Subcutaneous adipose tissue (tissue), 4 donors: Measurements from ENCODE around the gene SEC62. TPM values are rescaled to one million over a fixed set of nuclear protein-coding genes. Genes with fewer than 3 reads are reported as not detected.

ENCODE experiments used
- CTCF ChIP-seq: fragments of 450-650 bp; IDR thresholded peaks from one replicate; pipeline ENCODE4 v1.5.1; 2016; ENCODE audit warnings: low read depth, mild to moderate bottlenecking, control low read depth, antibody characterized with exemption, moderate library complexity
- total RNA-seq, 4 donors: library from RNA; depleted of rRNA; stranded (reverse); fragments of >200 nt; gene quantifications; one replicate each; pipeline ENCODE4 v1.1.0, GENCODE V29; 2016

SEC62 gene
- total RNA-seq, 4 donors from 2014 or later = 57.8 to 104 (median 86.1) TPM

GRCh38 chr3:169939320-169939719 is 27.3 kb upstream of the SEC62 start:
- no peak for TF ChIP-seq CTCF

DNA sequence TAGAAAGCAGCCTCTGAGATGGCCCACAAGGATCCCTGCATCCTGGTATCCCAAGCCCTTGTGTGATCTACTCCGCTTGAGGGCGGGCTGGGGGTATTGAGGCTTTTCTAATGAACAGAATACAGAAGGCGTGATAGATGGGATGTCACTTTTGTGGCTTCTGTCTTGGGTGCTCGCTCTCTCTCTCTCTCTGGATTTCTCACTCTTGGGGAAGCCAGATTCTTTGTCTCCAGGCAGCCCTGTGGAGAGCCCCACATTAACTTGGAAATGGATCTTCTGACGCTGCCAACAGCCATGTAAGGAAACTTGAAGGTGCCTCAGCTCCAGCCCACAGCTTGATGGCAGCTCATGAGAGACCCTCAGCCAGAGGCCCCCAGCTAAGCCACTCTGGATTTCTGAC is 26.9 kb upstream of the SEC62 start:
- TF ChIP-seq CTCF = no peak

- TF ChIP-seq CTCF = no peak
These were observed 26.0 kb upstream of the SEC62 start for GRCh38 chr3:169940470-169941181.

- no peak for TF ChIP-seq CTCF
These were observed 21.3 kb upstream of the SEC62 start for GRCh38 chr3:169945313-169945712.

DNA sequence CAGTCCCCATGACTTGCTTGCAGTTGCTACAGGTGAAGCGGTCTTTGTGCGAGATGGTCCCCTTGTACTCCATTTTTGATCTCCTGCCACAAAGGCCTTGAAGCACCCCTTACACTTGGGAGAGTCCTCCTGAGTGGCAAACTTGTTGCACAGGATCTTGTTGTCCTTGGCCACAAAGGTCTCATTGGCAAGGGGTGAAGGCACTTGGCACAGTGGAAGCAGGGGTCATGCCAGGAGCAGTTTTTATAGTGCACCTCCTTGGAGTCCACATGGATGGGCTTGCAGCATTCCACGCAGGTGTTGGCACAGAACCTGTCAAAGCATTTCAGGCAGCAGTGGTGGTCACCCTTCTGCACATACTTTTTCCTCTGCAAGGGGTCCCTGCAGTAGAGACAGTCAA is 20.3 kb upstream of the SEC62 start:
- TF ChIP-seq CTCF = no peak

GRCh38 chr3:169948559-169949448 is 17.8 kb upstream of the SEC62 start:
- no peak for TF ChIP-seq CTCF

GRCh38 chr3:169952045-169952444 is 14.6 kb upstream of the SEC62 start:
- no peak for TF ChIP-seq CTCF
